Testis (tissue), 2 donors: ENCODE measurements around the gene FAM193A.

Experiments
- POLR2A ChIP-seq: fragments of 450-650 bp; IDR thresholded peaks from one replicate; pipeline ENCODE4 v1.6.1; 2017; ENCODE audit warnings: antibody characterized with exemption, mild to moderate bottlenecking, moderate library complexity
- TF ChIP-seq, protein P1 (sequence below), 3 experiments: fragments of 450-650 bp in 2 of 3; fragments of 200-600 bp in 1 of 3; sonication (generic) in 1 of 3; IDR thresholded peaks; one replicate each; pipeline ENCODE4 v1.5.1; 2016 to 2019; ENCODE audit warnings: antibody characterized with exemption in 3 of 3, mild to moderate bottlenecking in 2 of 3, moderate library complexity in 1 of 3

DNA sequence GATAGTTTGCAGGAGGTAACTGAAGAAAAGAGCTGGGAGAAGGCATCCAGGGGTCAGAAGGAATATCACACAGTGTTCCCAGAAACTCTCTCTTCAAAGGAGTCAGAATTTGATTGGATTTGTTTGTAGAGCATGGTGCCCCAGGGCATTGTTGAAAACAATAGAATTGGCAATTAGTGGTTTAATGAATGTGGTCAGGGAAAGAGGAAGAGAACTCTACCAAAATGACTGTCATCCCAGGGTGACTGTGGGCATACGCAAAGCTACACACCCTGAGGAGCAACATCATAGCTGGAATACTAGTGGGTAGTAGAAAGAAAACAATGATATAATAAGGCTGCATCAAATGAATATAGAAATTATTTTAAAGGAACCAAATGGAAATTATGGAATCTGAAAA is 198.2 kb downstream of the FAM193A start:
- TF ChIP-seq, protein P1, sequence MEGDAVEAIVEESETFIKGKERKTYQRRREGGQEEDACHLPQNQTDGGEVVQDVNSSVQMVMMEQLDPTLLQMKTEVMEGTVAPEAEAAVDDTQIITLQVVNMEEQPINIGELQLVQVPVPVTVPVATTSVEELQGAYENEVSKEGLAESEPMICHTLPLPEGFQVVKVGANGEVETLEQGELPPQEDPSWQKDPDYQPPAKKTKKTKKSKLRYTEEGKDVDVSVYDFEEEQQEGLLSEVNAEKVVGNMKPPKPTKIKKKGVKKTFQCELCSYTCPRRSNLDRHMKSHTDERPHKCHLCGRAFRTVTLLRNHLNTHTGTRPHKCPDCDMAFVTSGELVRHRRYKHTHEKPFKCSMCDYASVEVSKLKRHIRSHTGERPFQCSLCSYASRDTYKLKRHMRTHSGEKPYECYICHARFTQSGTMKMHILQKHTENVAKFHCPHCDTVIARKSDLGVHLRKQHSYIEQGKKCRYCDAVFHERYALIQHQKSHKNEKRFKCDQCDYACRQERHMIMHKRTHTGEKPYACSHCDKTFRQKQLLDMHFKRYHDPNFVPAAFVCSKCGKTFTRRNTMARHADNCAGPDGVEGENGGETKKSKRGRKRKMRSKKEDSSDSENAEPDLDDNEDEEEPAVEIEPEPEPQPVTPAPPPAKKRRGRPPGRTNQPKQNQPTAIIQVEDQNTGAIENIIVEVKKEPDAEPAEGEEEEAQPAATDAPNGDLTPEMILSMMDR (IDR thresholded peaks at IDR 0.05): no peak
- no peak for TF ChIP-seq POLR2A
